HepG2 (cell line): ENCODE data around the gene METTL27. TPM values are rescaled to one million over a fixed set of nuclear protein-coding genes. Genes with fewer than 3 reads are reported as not detected.

Experiments used
- ATAC-seq: fragments of 200-7000 bp; cut with Tn5 transposase; 3 replicates; pipeline ENCODE4 v1.9.1; 2020; ENCODE audit warnings: mild to moderate bottlenecking, moderate library complexity
- BruUV-seq: library from RNA; stranded (reverse); fragments of 400-500 nt; replicated peaks from 2 replicates; lab custom pipeline; 2021; lab: Mats Ljungman, UMichigan
- CTCF ChIA-PET: fragments of 300-600 bp; formaldehyde crosslinking; extraction: SDS; loops from one replicate; lab custom pipeline; 2021; ENCODE audit warnings: low total read pairs, inconsistent platforms, low intra/inter-chr PET ratio; lab: Yijun Ruan, JAX
- POLR2A ChIA-PET: fragments of 350-600 bp; sonication (Branson Sonifier 250); formaldehyde crosslinking; loops from one replicate; lab custom pipeline; 2020; ENCODE audit warnings: antibody characterized with exemption, inconsistent platforms; lab: Yijun Ruan, JAX
- DNase-seq: peaks from one replicate; pipeline ENCODE4 v3.0.0-alpha.2; 2015; ENCODE audit warnings: low spot score
- FAIRE-seq: peaks from 3 replicates; lab custom pipeline; 2011; peaks lifted over from hg19 to GRCh38; lab: Jason Lieb, UNC
- H2AFZ ChIP-seq: one replicate; pipeline ENCODE4 v1.6.1; 2011; ENCODE audit warnings: low read length, inconsistent platforms
- H3K27ac ChIP-seq: fragments of 300-600 bp; 3 replicates; pipeline ENCODE4 v1.8.0; 2011; ENCODE audit warnings: mixed run types, mild to moderate bottlenecking, mixed read lengths, low read length, inconsistent platforms; ENCODE audit not compliant: insufficient read depth; ENCODE audit errors: extremely low read length
- H3K27me3 ChIP-seq, 2 experiments: fragments of 200-600 bp in 1 of 2; 2 replicates in 1 of 2; 3 replicates in 1 of 2; pipeline versions ENCODE4 v1.6.0 to v1.8.0; 2011; ENCODE audit warnings: low read length in 2 of 2, mild to moderate bottlenecking in 2 of 2, moderate library complexity in 2 of 2, inconsistent platforms in 1 of 2; ENCODE audit not compliant: insufficient read depth in 2 of 2, control insufficient read depth in 1 of 2
- H3K36me3 ChIP-seq, 2 experiments: fragments of 200-600 bp in 1 of 2; replicated peaks in 1 of 2; 2 replicates in 1 of 2; 3 replicates in 1 of 2; pipeline versions ENCODE4 v1.5.1 to v1.8.0; 2011; ENCODE audit warnings: low read length in 2 of 2, inconsistent platforms in 1 of 2; ENCODE audit not compliant: insufficient read depth in 2 of 2, control insufficient read depth in 1 of 2
- H3K4me1 ChIP-seq: 2 replicates; pipeline ENCODE4 v1.5.1; 2012; ENCODE audit warnings: low read length, inconsistent platforms; ENCODE audit not compliant: insufficient read depth
- H3K4me2 ChIP-seq: 2 replicates; pipeline ENCODE4 v1.6.0; 2011; ENCODE audit warnings: low read depth, low read length, inconsistent platforms
- H3K4me3 ChIP-seq, 3 experiments: fragments of 200-600 bp in 1 of 3; sonication (generic), shearing (Covaris generic) in 1 of 3; replicated peaks in 1 of 3; 2 replicates each; pipeline ENCODE4 v1.5.1; 2011 to 2016; ENCODE audit warnings: low read length in 3 of 3, inconsistent platforms in 2 of 3, low read depth in 2 of 3, mild to moderate bottlenecking in 2 of 3, control low read depth in 1 of 3, mixed read lengths in 1 of 3; ENCODE audit not compliant: insufficient read depth in 1 of 3
- H3K79me2 ChIP-seq: one replicate; pipeline ENCODE4 v1.6.1; 2011; ENCODE audit warnings: low read length, inconsistent platforms; ENCODE audit not compliant: insufficient read depth
- H3K9ac ChIP-seq: 2 replicates; pipeline ENCODE4 v1.6.0; 2011; ENCODE audit warnings: mild to moderate bottlenecking, low read depth, low read length, inconsistent platforms; ENCODE audit not compliant: insufficient read depth
- H3K9me3 ChIP-seq: 2 replicates; pipeline ENCODE4 v1.5.1; 2012; ENCODE audit warnings: mild to moderate bottlenecking, low read length
- H4K20me1 ChIP-seq: 2 replicates; pipeline ENCODE4 v1.6.0; 2011; ENCODE audit warnings: inconsistent platforms, mild to moderate bottlenecking, low read length, moderate library complexity; ENCODE audit not compliant: insufficient read depth
- CAMTA2 ChIP-seq: sonication (generic); formaldehyde crosslinking; IDR thresholded peaks from 2 replicates; pipeline ENCODE4 v1.4.0; 2020; ENCODE audit warnings: mild to moderate bottlenecking, missing genetic modification reagents, borderline replicate concordance
- NCOR1 ChIP-seq: fragments of 200-600 bp; sonication (generic); IDR thresholded peaks from 2 replicates; pipeline ENCODE4 v1.7.0; 2017; ENCODE audit warnings: antibody characterized with exemption, low read length, borderline replicate concordance
- RFX5 ChIP-seq: IDR thresholded peaks from 2 replicates; pipeline ENCODE4 v1.6.1; 2011; ENCODE audit warnings: low read depth, low read length, improper control_type of control experiment
- SALL1 ChIP-seq: sonication (generic); formaldehyde crosslinking; IDR thresholded peaks from 2 replicates; pipeline ENCODE4 v1.8.0; 2022; ENCODE audit warnings: mild to moderate bottlenecking, missing genetic modification reagents
- SMARCE1 ChIP-seq: fragments of 450-650 bp; IDR thresholded peaks from 2 replicates; pipeline ENCODE4 v1.6.1; 2017; ENCODE audit warnings: borderline replicate concordance
- YY1 ChIP-seq: IDR thresholded peaks from 2 replicates; pipeline ENCODE4 v1.6.1; 2011; ENCODE audit warnings: low read length, low read depth, moderate library complexity, mild to moderate bottlenecking; ENCODE audit not compliant: insufficient read depth, insufficient replicate concordance
- ZNF143 ChIP-seq: sonication (generic); formaldehyde crosslinking; IDR thresholded peaks from 2 replicates; pipeline ENCODE4 v1.4.0; 2020; ENCODE audit warnings: missing genetic modification reagents
- ZNF235 ChIP-seq: sonication (generic); formaldehyde crosslinking; IDR thresholded peaks from 2 replicates; pipeline ENCODE4 v1.8.1; 2023; ENCODE audit warnings: mild to moderate bottlenecking, missing genetic modification reagents, borderline replicate concordance
- ZNF24 ChIP-seq: fragments of 450-650 bp; IDR thresholded peaks from 2 replicates; pipeline ENCODE4 v1.6.1; 2017; ENCODE audit warnings: antibody characterized with exemption, mild to moderate bottlenecking
- WGBS: methylation state at CpG from one replicate; pipeline ENCODE4 v1.1.6; 2017; ENCODE audit warnings: low lambda C conversion rate; 5-methylcytosine and 5-hydroxymethylcytosine counted together
- in situ Hi-C: cut with HindIII; loops from 2 replicates; pipeline ENCODE4 v1.10.0; 2017; ENCODE audit warnings: low pct_unique_long_range_greater_than_20kb; ENCODE audit not compliant: extremely low pct_ligation_motif_present
- intact Hi-C: fragments of 100-400 bp; cut with micrococcal nuclease; formaldehyde crosslinking; loops from one replicate; pipeline ENCODE4 v1.10.0; 2022; ENCODE audit not compliant: unreplicated experiment
- polyA plus RNA-seq, 8 experiments: library from polyadenylated mRNA; depleted of rRNA in 3 of 8; stranded (reverse) in 7 of 8; unstranded in 1 of 8; fragments of >200 nt; fragmentation: Illumina TruSeq in 4 of 8; extraction: Trizol in 4 of 8; gene quantifications; 2 replicates each; pipeline versions ENCODE4 v1.2.1 to v1.2.3, GENCODE V29; 2011 to 2016; ENCODE audit warnings: low read depth in 4 of 8, missing spikeins in 1 of 8, mixed read lengths in 1 of 8; ENCODE audit not compliant: insufficient read depth in 1 of 8
- total RNA-seq, 5 experiments: library from RNA; depleted of rRNA; stranded (reverse); fragments of >200 nt; fragmentation: Illumina TruSeq; extraction: Trizol; gene quantifications; 2 replicates each; pipeline ENCODE4 v1.2.3, GENCODE V29; 2016; ENCODE audit warnings: low read depth in 1 of 5
- TF ChIP-seq, protein P1 (sequence below), 2 experiments: sonication (generic) in 1 of 2; formaldehyde crosslinking in 1 of 2; IDR thresholded peaks; 2 replicates each; pipeline versions ENCODE4 v1.6.1 to v1.9.0; 2014 to 2022; ENCODE audit warnings: antibody characterized with exemption in 1 of 2, borderline replicate concordance in 1 of 2, inconsistent platforms in 1 of 2, low read depth in 1 of 2, missing genetic modification reagents in 1 of 2

The METTL27 gene
- total and polyA plus RNA-seq, 2 of the 13 experiments (the other 11 are each of a cell fraction or from before 2014, with no cell fraction given), result 2.0 to 3.0 TPM

DNA sequence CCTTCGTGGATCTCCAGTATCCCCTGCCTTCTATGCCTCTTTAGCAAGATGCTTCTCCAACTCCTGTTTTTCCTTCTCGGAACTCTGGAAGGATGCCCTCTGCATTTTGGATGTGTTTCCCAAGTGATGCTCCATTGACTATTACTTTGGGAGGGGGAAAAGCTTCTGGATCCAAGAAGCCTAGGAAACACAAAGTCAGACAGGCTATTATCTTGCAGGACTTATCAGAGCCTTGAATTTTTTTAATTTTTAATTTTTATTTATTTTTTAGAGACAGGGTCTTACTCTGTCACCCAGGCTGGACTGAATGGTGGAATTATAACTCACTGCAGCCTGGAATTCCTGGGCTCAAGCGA, 39.7 kb upstream of the METTL27 start:
- peaks cover 34% of the 10 kb centered on the region for H3K4me1 ChIP-seq
- no peak overlapping the region for H3K4me3 ChIP-seq
- intact Hi-C loops, result no loop called here
- no peak for ATAC-seq
- H3K9ac ChIP-seq, result no peak overlapping the region
- no peaks in the 10 kb centered on the region for H4K20me1 ChIP-seq
- H3K9me3 ChIP-seq, result no peaks in the 10 kb centered on the region
- no peak for DNase-seq
- 44% methylated on average over 3 of the region's 3 CpGs for WGBS
- no peak for FAIRE-seq
- POLR2A ChIA-PET, result no interaction called here
- no peak for TF ChIP-seq NCOR1
- TF ChIP-seq SALL1 (CRISPR knock-in tag), result no peak
- no peak for TF ChIP-seq CAMTA2 (CRISPR knock-in tag)
- no peak for TF ChIP-seq ZNF235 (CRISPR knock-in tag)
- TF ChIP-seq RFX5, result no peak
- TF ChIP-seq ZNF24, result no peak
- no peak for TF ChIP-seq YY1
- no peak for TF ChIP-seq SMARCE1
- H3K4me2 ChIP-seq, result no peak overlapping the region
- no TSS peak for BruUV-seq
- H3K27ac ChIP-seq, result no peak overlapping the region
- CTCF ChIA-PET, result no interaction called here
- peaks cover 1 to 22% of the 10 kb centered on the region in 2 experiments; a peak in 4 of 5 replicates for H3K27me3 ChIP-seq
- H3K79me2 ChIP-seq, result no peaks in the 10 kb centered on the region
- in situ Hi-C loops, result no loop called here
- no peak overlapping the region for H2AFZ ChIP-seq
- no peaks in the 10 kb centered on the region for H3K36me3 ChIP-seq

DNA sequence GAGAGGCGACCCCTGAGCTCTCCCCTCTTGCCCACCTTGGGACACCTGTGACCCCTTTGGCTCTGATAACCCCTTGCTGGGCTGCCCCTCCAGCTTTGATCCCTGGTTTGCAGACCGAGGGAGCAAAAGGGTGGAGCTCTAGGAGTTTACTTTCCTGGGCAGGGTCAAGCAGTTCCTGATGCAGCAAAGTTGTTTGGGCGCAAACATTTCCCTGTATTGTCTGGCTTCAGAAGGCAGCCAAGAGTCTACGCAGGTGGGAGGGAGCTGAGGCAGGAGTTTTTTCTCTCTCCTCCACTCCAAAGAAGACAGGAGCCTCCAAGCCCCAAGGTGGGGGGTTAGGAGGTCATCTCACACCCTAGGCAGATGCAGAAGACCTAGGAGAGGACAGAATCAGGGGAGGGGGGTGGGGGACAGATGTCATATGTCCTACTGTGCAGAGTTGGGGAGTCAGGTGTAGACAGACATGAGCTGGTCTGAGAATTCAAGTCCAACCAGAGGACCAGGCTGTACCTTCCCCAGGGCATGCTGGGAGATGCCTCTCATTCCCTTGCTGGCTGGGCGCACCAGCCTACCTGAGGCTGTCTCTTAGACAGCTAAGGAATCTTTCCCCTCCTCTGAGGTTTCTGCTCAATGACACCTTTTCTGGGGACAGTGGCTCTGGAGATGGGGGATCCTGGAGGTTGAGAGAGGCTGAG, 39.2 kb upstream of the METTL27 start:
- no peak overlapping the region for H3K27ac ChIP-seq
- H3K4me2 ChIP-seq, result no peak overlapping the region; the same call in 1 of the 2 replicates
- no peak overlapping the region for H3K9ac ChIP-seq
- H3K79me2 ChIP-seq, result no peaks in the 10 kb centered on the region
- ChIA-PET POLR2A (interaction anchor here (2.6 kb wide), 1 partner anchor 11 kb away, joined by 25 read pairs; no protein-coding TSS in a partner anchor), CTCF (no interaction called here)
- TF ChIP-seq, protein P1, sequence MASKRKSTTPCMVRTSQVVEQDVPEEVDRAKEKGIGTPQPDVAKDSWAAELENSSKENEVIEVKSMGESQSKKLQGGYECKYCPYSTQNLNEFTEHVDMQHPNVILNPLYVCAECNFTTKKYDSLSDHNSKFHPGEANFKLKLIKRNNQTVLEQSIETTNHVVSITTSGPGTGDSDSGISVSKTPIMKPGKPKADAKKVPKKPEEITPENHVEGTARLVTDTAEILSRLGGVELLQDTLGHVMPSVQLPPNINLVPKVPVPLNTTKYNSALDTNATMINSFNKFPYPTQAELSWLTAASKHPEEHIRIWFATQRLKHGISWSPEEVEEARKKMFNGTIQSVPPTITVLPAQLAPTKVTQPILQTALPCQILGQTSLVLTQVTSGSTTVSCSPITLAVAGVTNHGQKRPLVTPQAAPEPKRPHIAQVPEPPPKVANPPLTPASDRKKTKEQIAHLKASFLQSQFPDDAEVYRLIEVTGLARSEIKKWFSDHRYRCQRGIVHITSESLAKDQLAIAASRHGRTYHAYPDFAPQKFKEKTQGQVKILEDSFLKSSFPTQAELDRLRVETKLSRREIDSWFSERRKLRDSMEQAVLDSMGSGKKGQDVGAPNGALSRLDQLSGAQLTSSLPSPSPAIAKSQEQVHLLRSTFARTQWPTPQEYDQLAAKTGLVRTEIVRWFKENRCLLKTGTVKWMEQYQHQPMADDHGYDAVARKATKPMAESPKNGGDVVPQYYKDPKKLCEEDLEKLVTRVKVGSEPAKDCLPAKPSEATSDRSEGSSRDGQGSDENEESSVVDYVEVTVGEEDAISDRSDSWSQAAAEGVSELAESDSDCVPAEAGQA (IDR thresholded peaks at IDR 0.05; ENCODE audit: low read depth), result no peak
- TF ChIP-seq, protein P1 (CRISPR knock-in tag; IDR thresholded peaks at IDR 0.05; ENCODE audit: borderline replicate concordance), result no peak
- TF ChIP-seq ZNF143 (CRISPR knock-in tag), result peak; percentile 27; the same call in 1 of the 2 replicates
- in situ Hi-C loops, result no loop called here
- no peaks in the 10 kb centered on the region for H4K20me1 ChIP-seq
- H2AFZ ChIP-seq, result no peak overlapping the region
- 15% methylated on average over 5 of the region's 5 CpGs for WGBS
- ATAC-seq (no peak), DNase-seq (no peak), FAIRE-seq (no peak)
- H3K4me1 ChIP-seq, result peaks cover 29% of the 10 kb centered on the region
- no peak overlapping the region for H3K4me3 ChIP-seq
- peaks cover under 1 to 17% of the 10 kb centered on the region in 2 experiments; a peak in 4 of 5 replicates for H3K27me3 ChIP-seq
- intact Hi-C loops, result no loop called here
- H3K36me3 ChIP-seq, result no peaks in the 10 kb centered on the region
- no peaks in the 10 kb centered on the region for H3K9me3 ChIP-seq
- BruUV-seq, result no TSS peak
